Breast epithelium (tissue), 3 donors: ENCODE measurements around the gene NOL4L.

Experiments
- CTCF ChIP-seq, 3 donors: fragments of 450-650 bp; IDR thresholded peaks; one replicate each; pipeline ENCODE4 v1.5.1; 2016 to 2017; ENCODE audit warnings: antibody characterized with exemption in 3 of 3, mild to moderate bottlenecking in 3 of 3, moderate library complexity in 3 of 3
- POLR2A ChIP-seq: fragments of 450-650 bp; IDR thresholded peaks from one replicate; pipeline ENCODE4 v1.6.1; 2016; ENCODE audit warnings: antibody characterized with exemption, mild to moderate bottlenecking, moderate library complexity

DNA sequence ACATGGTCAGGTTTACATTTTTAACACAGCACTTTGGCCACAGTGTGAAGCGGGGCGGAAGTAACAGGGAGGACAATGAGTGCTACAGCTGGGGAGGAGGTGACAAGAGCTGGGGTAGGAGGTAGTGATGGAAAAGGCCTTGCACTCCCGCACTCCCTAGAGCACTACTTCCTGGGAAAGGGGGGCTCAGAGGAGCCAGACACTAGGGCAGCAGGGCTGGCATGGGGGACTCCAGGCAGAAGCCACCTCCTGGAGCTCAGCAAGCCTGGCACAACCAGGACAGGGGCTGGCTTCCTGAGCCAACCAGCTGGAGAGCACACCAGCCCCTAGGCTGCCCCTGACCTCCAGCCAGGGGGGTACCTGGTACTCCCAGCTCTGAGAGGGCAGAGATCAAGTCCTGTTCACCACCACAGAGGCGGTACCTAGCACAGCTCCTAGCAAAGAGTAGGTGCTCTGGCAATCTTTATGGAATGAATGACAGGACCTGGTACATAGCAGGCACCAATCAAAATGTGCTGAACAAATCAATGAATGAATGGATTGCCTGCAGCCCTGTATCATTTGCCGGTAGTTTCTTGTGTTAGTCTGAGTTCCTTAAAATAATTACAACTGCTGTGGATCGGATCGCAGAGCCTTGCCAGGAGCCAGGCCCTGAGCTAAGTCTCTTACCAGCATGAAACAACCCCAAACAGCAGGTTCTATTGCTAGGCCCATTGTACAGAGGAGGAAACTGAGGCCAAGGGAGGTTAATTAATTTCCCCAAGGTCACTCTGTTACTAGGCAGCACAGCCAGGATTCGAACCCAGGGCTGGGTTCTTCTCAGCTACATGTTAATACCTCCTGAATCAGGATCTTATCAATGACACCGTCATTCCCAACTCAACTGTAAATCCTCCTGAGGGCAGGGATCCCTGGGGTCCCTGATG is 15.5 kb downstream of the NOL4L start:
- TF ChIP-seq POLR2A: no peak
- TF ChIP-seq CTCF (IDR thresholded peaks at IDR 0.05): no peak
